Smooth muscle cell (in vitro differentiated cells): ENCODE measurements around the gene GRIK2. TPM values are rescaled to one million over a fixed set of nuclear protein-coding genes. Genes with fewer than 3 reads are reported as not detected.

Source experiments
- DNase-seq: peaks from one replicate; lab custom pipeline; 2025; ENCODE audit not compliant: unreplicated experiment; lab: John Stamatoyannopoulos, UW
- H2AFZ ChIP-seq: fragments of 200-600 bp; sonication (generic); 2 replicates; pipeline ENCODE4 v1.6.0; 2016; ENCODE audit warnings: antibody characterized with exemption, low read depth, mild to moderate bottlenecking
- H3F3A ChIP-seq: fragments of 200-600 bp; sonication (generic); 2 replicates; pipeline ENCODE4 v1.6.0; 2017; ENCODE audit warnings: antibody characterized with exemption, low read depth
- H3K27ac ChIP-seq: fragments of 200-600 bp; sonication (generic); 2 replicates; pipeline ENCODE4 v1.5.1; 2016; ENCODE audit warnings: low read depth, mild to moderate bottlenecking
- H3K27me3 ChIP-seq: fragments of 200-600 bp; sonication (generic); 2 replicates; pipeline ENCODE4 v1.6.1; 2016; ENCODE audit warnings: low read depth, mild to moderate bottlenecking
- H3K36me3 ChIP-seq: fragments of 200-600 bp; sonication (generic); 2 replicates; pipeline ENCODE4 v1.5.1; 2016; ENCODE audit warnings: low read depth
- H3K4me1 ChIP-seq: fragments of 200-600 bp; sonication (generic); 2 replicates; pipeline ENCODE4 v1.5.1; 2016; ENCODE audit warnings: low read depth
- H3K4me2 ChIP-seq: fragments of 200-600 bp; sonication (generic); 2 replicates; pipeline ENCODE4 v1.6.0; 2016; ENCODE audit warnings: mild to moderate bottlenecking
- H3K4me3 ChIP-seq: fragments of 200-600 bp; sonication (generic); 2 replicates; pipeline ENCODE4 v1.5.1; 2016; ENCODE audit warnings: mild to moderate bottlenecking
- H3K79me2 ChIP-seq: fragments of 200-600 bp; sonication (generic); 2 replicates; pipeline ENCODE4 v1.6.0; 2016; ENCODE audit warnings: low read depth, mild to moderate bottlenecking
- H3K9ac ChIP-seq: fragments of 200-600 bp; sonication (generic); 2 replicates; pipeline ENCODE4 v1.6.0; 2016; ENCODE audit warnings: low read depth
- H3K9me3 ChIP-seq: fragments of 200-600 bp; sonication (generic); replicated peaks from 2 replicates; pipeline ENCODE4 v1.5.1; 2016; ENCODE audit warnings: low read depth
- H4K20me1 ChIP-seq: fragments of 200-600 bp; sonication (generic); 2 replicates; pipeline ENCODE4 v1.6.0; 2016; ENCODE audit warnings: low read depth
- CTCF ChIP-seq: fragments of 200-600 bp; sonication (generic); IDR thresholded peaks from 2 replicates; pipeline ENCODE4 v1.5.1; 2017; ENCODE audit warnings: borderline replicate concordance, mild to moderate bottlenecking, antibody characterized with exemption; ENCODE audit not compliant: insufficient read depth, poor library complexity, severe bottlenecking
- WGBS: methylation state at CpG from one replicate; pipeline ENCODE4 v1.1.7; 2016; ENCODE audit warnings: low lambda C conversion rate; 5-methylcytosine and 5-hydroxymethylcytosine counted together
- polyA plus RNA-seq: library from polyadenylated mRNA; unstranded; fragments of >200 nt; fragmentation: Nextera tagmentation; extraction: Ambion mirVana; gene quantifications from 2 replicates; pipeline ENCODE4 v1.2.1, GENCODE V29; 2016
- total RNA-seq: library from RNA; depleted of rRNA; stranded (reverse); fragments of >200 nt; gene quantifications from 2 replicates; pipeline ENCODE4 v1.2.3, GENCODE V29; 2014

Gene GRIK2
- total and polyA plus RNA-seq, 2 experiments from 2014 or later, result 10.0 to 23.6 TPM

GRCh38 chr6:102022281-102022680 lies 628.8 kb downstream of the GRIK2 start:
- no peaks in the 10 kb centered on the region for H4K20me1 ChIP-seq
- no peaks in the 10 kb centered on the region for H3K4me1 ChIP-seq
- H3K4me3 ChIP-seq, result no peak overlapping the region
- 85% methylated on average over 2 of the region's 2 CpGs for WGBS
- H3F3A ChIP-seq, result no peaks in the 10 kb centered on the region
- H3K9me3 ChIP-seq, result no peaks in the 10 kb centered on the region
- H3K36me3 ChIP-seq, result no peaks in the 10 kb centered on the region
- no peak overlapping the region for H3K27ac ChIP-seq
- no peaks in the 10 kb centered on the region for H3K27me3 ChIP-seq
- H3K9ac ChIP-seq, result no peak overlapping the region
- no peak overlapping the region for H2AFZ ChIP-seq
- DNase-seq, result no peak
- no peak for TF ChIP-seq CTCF
- H3K4me2 ChIP-seq, result no peak overlapping the region
- H3K79me2 ChIP-seq, result no peaks in the 10 kb centered on the region

GRCh38 chr6:102022803-102023202 lies 629.3 kb downstream of the GRIK2 start:
- no peaks in the 10 kb centered on the region for H3K9me3 ChIP-seq
- H3K4me3 ChIP-seq, result no peak overlapping the region
- H3K79me2 ChIP-seq, result no peaks in the 10 kb centered on the region
- H3K4me1 ChIP-seq, result no peaks in the 10 kb centered on the region
- H2AFZ ChIP-seq, result no peak overlapping the region
- H3K36me3 ChIP-seq, result no peaks in the 10 kb centered on the region
- H4K20me1 ChIP-seq, result no peaks in the 10 kb centered on the region
- no peak for DNase-seq
- no peak overlapping the region for H3K27ac ChIP-seq
- H3K4me2 ChIP-seq, result no peak overlapping the region
- H3K9ac ChIP-seq, result no peak overlapping the region
- no peaks in the 10 kb centered on the region for H3K27me3 ChIP-seq
- H3F3A ChIP-seq, result no peaks in the 10 kb centered on the region
- no peak for TF ChIP-seq CTCF

GRCh38 chr6:102023977-102024657 lies 630.6 kb downstream of the GRIK2 start:
- Histone ChIP-seq H3K4me1 (no peaks in the 10 kb centered on the region), H3K9me3 (no peaks in the 10 kb centered on the region), H4K20me1 (no peaks in the 10 kb centered on the region), H3K27ac (no peak overlapping the region), H2AFZ (no peak overlapping the region), H3K4me3 (no peak overlapping the region), H3K4me2 (no peak overlapping the region), H3K36me3 (no peaks in the 10 kb centered on the region), H3K9ac (no peak overlapping the region), H3K79me2 (no peaks in the 10 kb centered on the region), H3K27me3 (no peaks in the 10 kb centered on the region), H3F3A (no peaks in the 10 kb centered on the region)
- WGBS, result 98% methylated on average over 3 of the region's 3 CpGs
- DNase-seq, result no peak
- TF ChIP-seq CTCF, result no peak

- H2AFZ ChIP-seq, result no peak overlapping the region
- H3K9me3 ChIP-seq, result no peaks in the 10 kb centered on the region
- no peak overlapping the region for H3K4me2 ChIP-seq
- H3K79me2 ChIP-seq, result no peaks in the 10 kb centered on the region
- no peak overlapping the region for H3K9ac ChIP-seq
- H3K27me3 ChIP-seq, result no peaks in the 10 kb centered on the region
- no peak overlapping the region for H3K4me3 ChIP-seq
- no peak for TF ChIP-seq CTCF
- DNase-seq, result no peak
- no peak overlapping the region for H3K27ac ChIP-seq
- H3F3A ChIP-seq, result no peaks in the 10 kb centered on the region
- H3K36me3 ChIP-seq, result no peaks in the 10 kb centered on the region
- no peaks in the 10 kb centered on the region for H3K4me1 ChIP-seq
- no peaks in the 10 kb centered on the region for H4K20me1 ChIP-seq
These were observed 633.1 kb downstream of the GRIK2 start for GRCh38 chr6:102026649-102027048.
